Measurements from ENCODE around the gene MOV10L1.

The MOV10L1 gene

GRCh38 chr22:50177537-50178470 lies 88.0 kb downstream of the MOV10L1 start:
- no peaks in the 10 kb centered on the region for H3K9me3 Mint-ChIP-seq
- no peak for DNase-seq (ENCODE audit: low spot score)
- H3K4me3 Mint-ChIP-seq: no peak overlapping the region
- peaks cover 2% of the 10 kb centered on the region for H3K4me1 Mint-ChIP-seq (ENCODE audit: low read depth)
- no peak overlapping the region for H3K27ac Mint-ChIP-seq
- no peaks in the 10 kb centered on the region for H3K27me3 Mint-ChIP-seq (ENCODE audit: low read depth)
- no peaks in the 10 kb centered on the region for H3K36me3 Mint-ChIP-seq (ENCODE audit: low read depth)

GRCh38 chr22:50178471-50178864 lies 88.7 kb downstream of the MOV10L1 start:
- no peak for DNase-seq (ENCODE audit: low spot score)
- Mint-ChIP-seq H3K9me3 (no peaks in the 10 kb centered on the region), H3K27ac (no peak overlapping the region), H3K36me3 (ENCODE audit: low read depth) (no peaks in the 10 kb centered on the region), H3K27me3 (ENCODE audit: low read depth) (no peaks in the 10 kb centered on the region), H3K4me3 (no peak overlapping the region), H3K4me1 (ENCODE audit: low read depth) (peaks cover 2% of the 10 kb centered on the region)

- no peaks in the 10 kb centered on the region for H3K36me3 Mint-ChIP-seq (ENCODE audit: low read depth)
- no peak overlapping the region for H3K27ac Mint-ChIP-seq
- peaks cover 3% of the 10 kb centered on the region for H3K4me1 Mint-ChIP-seq (ENCODE audit: low read depth)
- H3K4me3 Mint-ChIP-seq: no peak overlapping the region
- no peaks in the 10 kb centered on the region for H3K9me3 Mint-ChIP-seq
- H3K27me3 Mint-ChIP-seq (ENCODE audit: low read depth): no peaks in the 10 kb centered on the region
- no peak for DNase-seq (ENCODE audit: low spot score)
Observed at GRCh38 chr22:50178871-50179869, 89.4 kb downstream of the MOV10L1 start.

GRCh38 chr22:50179937-50180726 lies 90.3 kb downstream of the MOV10L1 start:
- DNase-seq (ENCODE audit: low spot score): no peak
- no peaks in the 10 kb centered on the region for H3K9me3 Mint-ChIP-seq
- H3K36me3 Mint-ChIP-seq (ENCODE audit: low read depth): no peaks in the 10 kb centered on the region
- peaks cover 7% of the 10 kb centered on the region for H3K4me1 Mint-ChIP-seq (ENCODE audit: low read depth)
- H3K27ac Mint-ChIP-seq: no peak overlapping the region
- H3K4me3 Mint-ChIP-seq: no peak overlapping the region
- H3K27me3 Mint-ChIP-seq (ENCODE audit: low read depth): peaks cover 2% of the 10 kb centered on the region

GRCh38 chr22:50180727-50181521 lies 91.1 kb downstream of the MOV10L1 start:
- Mint-ChIP-seq H3K9me3 (no peaks in the 10 kb centered on the region), H3K4me3 (no peak overlapping the region), H3K36me3 (ENCODE audit: low read depth) (no peaks in the 10 kb centered on the region), H3K27me3 (ENCODE audit: low read depth) (peaks cover 2% of the 10 kb centered on the region), H3K27ac (no peak overlapping the region), H3K4me1 (ENCODE audit: low read depth) (peaks cover 9% of the 10 kb centered on the region)
- no peak for DNase-seq (ENCODE audit: low spot score)

GRCh38 chr22:50182176-50183081 lies 92.6 kb downstream of the MOV10L1 start:
- peaks cover 4% of the 10 kb centered on the region for H3K36me3 Mint-ChIP-seq (ENCODE audit: low read depth)
- DNase-seq (ENCODE audit: low spot score): no peak
- H3K4me3 Mint-ChIP-seq: no peak overlapping the region
- peaks cover 11% of the 10 kb centered on the region for H3K4me1 Mint-ChIP-seq (ENCODE audit: low read depth)
- H3K9me3 Mint-ChIP-seq: no peaks in the 10 kb centered on the region
- H3K27me3 Mint-ChIP-seq (ENCODE audit: low read depth): peaks cover 2% of the 10 kb centered on the region
- H3K27ac Mint-ChIP-seq: no peak overlapping the region

GRCh38 chr22:50183141-50183971 lies 93.5 kb downstream of the MOV10L1 start:
- no peak overlapping the region for H3K27ac Mint-ChIP-seq

GRCh38 chr22:50184004-50184901 lies 94.4 kb downstream of the MOV10L1 start:
- Mint-ChIP-seq H3K4me1 (ENCODE audit: low read depth) (peaks cover 18% of the 10 kb centered on the region), H3K4me3 (peak overlapping the region; percentile 64), H3K27me3 (ENCODE audit: low read depth) (peaks cover 2% of the 10 kb centered on the region), H3K36me3 (ENCODE audit: low read depth) (peaks cover 5% of the 10 kb centered on the region), H3K9me3 (no peaks in the 10 kb centered on the region), H3K27ac (no peak overlapping the region)
- no peak for DNase-seq (ENCODE audit: low spot score)

More at GRCh38 chr22:50183141-50183971, 93.5 kb downstream of the MOV10L1 start:
- H3K4me3 Mint-ChIP-seq: peak overlapping the region; percentile 32
- no peak for DNase-seq (ENCODE audit: low spot score)
- peaks cover 2% of the 10 kb centered on the region for H3K27me3 Mint-ChIP-seq (ENCODE audit: low read depth)
- no peaks in the 10 kb centered on the region for H3K9me3 Mint-ChIP-seq
- peaks cover 14% of the 10 kb centered on the region for H3K4me1 Mint-ChIP-seq (ENCODE audit: low read depth)
- H3K36me3 Mint-ChIP-seq (ENCODE audit: low read depth): peaks cover 5% of the 10 kb centered on the region

- Mint-ChIP-seq H3K4me1 (ENCODE audit: low read depth) (peaks cover 23% of the 10 kb centered on the region), H3K4me3 (no peak overlapping the region), H3K27ac (no peak overlapping the region), H3K9me3 (no peaks in the 10 kb centered on the region), H3K27me3 (ENCODE audit: low read depth) (peaks cover 2% of the 10 kb centered on the region), H3K36me3 (ENCODE audit: low read depth) (peaks cover 5% of the 10 kb centered on the region)
- no peak for DNase-seq (ENCODE audit: low spot score)
Observed at GRCh38 chr22:50184902-50185374, 95.1 kb downstream of the MOV10L1 start.

- Mint-ChIP-seq H3K9me3 (no peaks in the 10 kb centered on the region), H3K4me1 (ENCODE audit: low read depth) (peaks cover 25% of the 10 kb centered on the region), H3K27ac (peak within 1 kb of the TSS; percentile 92), H3K4me3 (peak within 1 kb of the TSS; percentile 95), H3K36me3 (ENCODE audit: low read depth) (peaks cover 5% of the 10 kb centered on the region), H3K27me3 (ENCODE audit: low read depth) (peaks cover 2% of the 10 kb centered on the region)
- DNase-seq (ENCODE audit: low spot score): peak; percentile 87
Observed at GRCh38 chr22:50185375-50186087, 95.7 kb downstream of the MOV10L1 start, which contains the start of gene TRABD. Gene TRABD (plus strand): TSS chr22:50185913. CDS start chr22:50193061, 7,148 bp downstream.
